Measurements from ENCODE around the gene MEP1B.

The MEP1B gene

DNA sequence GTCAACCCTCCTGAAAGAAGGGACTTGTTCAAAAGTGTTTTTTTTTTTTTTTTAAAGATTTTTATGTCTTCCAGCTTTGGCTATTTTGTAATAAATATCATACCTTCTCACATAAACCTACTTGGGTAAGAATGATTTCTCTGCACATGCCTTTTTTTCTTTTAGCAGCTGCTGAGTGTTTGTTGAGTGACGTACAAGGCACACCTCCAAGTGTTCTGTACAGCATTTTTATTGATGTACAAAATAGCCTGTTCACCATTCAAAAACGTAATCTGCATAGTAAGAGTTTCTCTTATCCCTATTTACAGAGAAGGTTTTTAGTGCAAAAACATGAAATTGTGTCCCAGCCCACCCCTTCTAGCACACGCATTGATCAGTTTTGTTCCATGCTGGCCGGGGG is 77.6 kb downstream of the MEP1B start:
- DNase-seq (ENCODE audit: low read depth) = no peak

Measured in activated T-helper 9 cell treated with anti-CD3 and anti-CD28 coated beads, Interleukin-2, amount 50 U/mL, for 16 hours (primary cell).